Heart left ventricle (tissue), 13 donors: ENCODE data around the gene HSF5.

Experiments used
- CTCF ChIP-seq, 12 donors: fragments of 200-600 bp; sonication (generic) in 4 of 12; IDR thresholded peaks; one replicate each; pipeline versions ENCODE4 v1.5.0 to v1.8.0; 2018 to 2022; ENCODE audit warnings: antibody characterized with exemption in 12 of 12, mild to moderate bottlenecking in 5 of 12
- POLR2A ChIP-seq, 2 donors: fragments of 450-650 bp; IDR thresholded peaks; one replicate each; pipeline ENCODE4 v1.6.1; 2017; ENCODE audit warnings: antibody characterized with exemption in 2 of 2, mild to moderate bottlenecking in 2 of 2, moderate library complexity in 2 of 2
- donor health status: ischemic (EF 13 %, LVEDD 7.1; RV severe dilation, severe dysfunction).
- donor health status: DM: no; HTN: yes; CAD: no.
- donor health status: DM: no; HTN: no; CAD: no.
- donor health status: ischemic (EF 25% LVEDD 6.9; RV normal size, moderate dysfunction).
- donor health status: ischemic (EF 25% LVEDD 5.7; RV mildly dilated, moderate dysfunction).
- donor health status: ischemic (EF 35%, LVEDD 5.7; RV mildly dilated, moderate dysfunction).
- donor health status: nonischemic (EF 11% LVEDD 7.7; RV severe dilation, severe dysfunction).
- donor health status: DM: yes; HTN: yes; CAD: no.
- donor health status: PGD.
- donor health status: ischemic (EF 29% LVEDD 5.4; RV normal size, mild dysfunction).
- donor health status: nonischemic (EF 23%, LVEDD 6.1; RV moderate dilation, normal function).

DNA sequence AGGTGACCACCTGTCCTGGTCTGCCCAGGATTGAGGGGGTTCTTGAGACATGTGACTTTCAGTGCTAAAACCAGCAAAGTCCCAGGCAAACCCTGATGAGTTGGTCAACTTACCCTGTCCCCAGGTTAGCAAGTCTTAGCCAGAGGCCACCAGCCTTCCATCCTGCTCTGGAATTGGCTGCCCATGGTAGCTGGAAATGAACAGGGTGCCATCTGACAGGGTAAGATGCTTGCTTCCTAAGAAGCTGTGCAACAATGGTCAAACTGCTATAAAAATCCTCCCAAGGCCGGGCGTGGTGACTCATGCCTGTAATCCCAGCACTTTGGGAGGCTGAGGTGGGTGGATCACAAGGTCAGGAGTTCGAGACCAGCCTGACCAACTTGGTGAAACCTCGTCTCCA lies 49.1 kb upstream of the HSF5 start:
- no peak for TF ChIP-seq CTCF (IDR thresholded peaks at IDR 0.05)
- no peak for TF ChIP-seq POLR2A (IDR thresholded peaks at IDR 0.05)
